GM12878 (cell line): ENCODE results near the gene ZNF684. TPM values are rescaled to one million over a fixed set of nuclear protein-coding genes. Genes with fewer than 3 reads are reported as not detected.
"Not testable (repeated sequence)": the region's sequence is repeated elsewhere in the genome, so short reads cannot be mapped to it uniquely, and the experiment has no call there.

Source experiments
- ATAC-seq: fragments of 200-7000 bp; cut with Tn5 transposase; 3 replicates; pipeline ENCODE4 v1.9.1; 2020; ENCODE audit warnings: mild to moderate bottlenecking, moderate library complexity
- BruUV-seq: library from RNA; stranded (reverse); fragments of 400-500 nt; replicated peaks from 2 replicates; lab custom pipeline; 2021; lab: Mats Ljungman, UMichigan
- CTCF ChIA-PET: fragments of 300-600 bp; sonication (Branson Sonifier 250); formaldehyde crosslinking; extraction: SDS; loops from one replicate; lab custom pipeline; 2021; ENCODE audit warnings: inconsistent platforms; lab: Yijun Ruan, JAX
- POLR2A ChIA-PET: fragments of 350-600 bp; formaldehyde crosslinking; extraction: SDS; loops from one replicate; lab custom pipeline; 2021; ENCODE audit warnings: inconsistent platforms; lab: Charles Lee
- RAD21 ChIA-PET: fragments of 300-600 bp; sonication (Branson Sonifier 250); formaldehyde crosslinking; loops from one replicate; lab custom pipeline; 2023; ENCODE audit warnings: antibody characterized with exemption; ENCODE audit not compliant: unreplicated experiment; lab: Charles Lee
- SMC1A ChIA-PET: fragments of 300-600 bp; sonication (Branson Sonifier 250); formaldehyde crosslinking; loops from one replicate; lab custom pipeline; 2023; ENCODE audit not compliant: unreplicated experiment, uncharacterized antibody; lab: Charles Lee
- DNase-seq: peaks from one replicate; pipeline ENCODE4 v3.0.0-alpha.2; 2011; ENCODE audit warnings: low read depth, low spot score
- FAIRE-seq: peaks from 3 replicates; lab custom pipeline; 2011; peaks lifted over from hg19 to GRCh38; lab: Jason Lieb, UNC
- H2AFZ ChIP-seq: 2 replicates; pipeline ENCODE4 v1.6.0; 2011; ENCODE audit warnings: low read depth, low read length, control low read depth; ENCODE audit not compliant: control insufficient read depth
- H3K27ac ChIP-seq: 2 replicates; pipeline ENCODE4 v1.5.1; 2011; ENCODE audit warnings: control low read depth; ENCODE audit not compliant: control insufficient read depth, insufficient read depth
- H3K27me3 ChIP-seq, 2 experiments: replicated peaks in 1 of 2; 2 replicates each; pipeline versions ENCODE4 v1.6.0 to v1.6.1; 2011; ENCODE audit warnings: low read length in 1 of 2; ENCODE audit not compliant: control insufficient read depth in 2 of 2, insufficient read depth in 2 of 2
- H3K36me3 ChIP-seq, 2 experiments: 2 replicates each; pipeline ENCODE4 v1.5.1; 2011; ENCODE audit warnings: low read length in 1 of 2; ENCODE audit not compliant: control insufficient read depth in 2 of 2, insufficient read depth in 2 of 2
- H3K4me1 ChIP-seq: 2 replicates; pipeline ENCODE4 v1.6.1; 2011; ENCODE audit warnings: mild to moderate bottlenecking, low read length, moderate library complexity, mixed read lengths; ENCODE audit not compliant: control insufficient read depth, insufficient read depth
- H3K4me2 ChIP-seq: 2 replicates; pipeline ENCODE4 v1.6.0; 2011; ENCODE audit warnings: control low read depth; ENCODE audit not compliant: control insufficient read depth, insufficient read depth
- H3K4me3 ChIP-seq: fragments of 200-600 bp; sonication (generic); 2 replicates; pipeline ENCODE4 v1.5.1; 2016
- H3K79me2 ChIP-seq: 2 replicates; pipeline ENCODE4 v1.6.0; 2011; ENCODE audit warnings: low read length; ENCODE audit not compliant: control insufficient read depth, insufficient read depth
- H3K9ac ChIP-seq: 2 replicates; pipeline ENCODE4 v1.8.0; 2011; ENCODE audit warnings: low read length, control low read depth, mixed read lengths; ENCODE audit not compliant: control insufficient read depth, insufficient read depth
- H3K9me3 ChIP-seq: replicated peaks from 3 replicates; pipeline ENCODE4 v1.5.1; 2011; ENCODE audit warnings: mild to moderate bottlenecking, low read length; ENCODE audit not compliant: control insufficient read depth, insufficient read depth
- H4K20me1 ChIP-seq: 2 replicates; pipeline ENCODE4 v1.6.0; 2011; ENCODE audit not compliant: control insufficient read depth, insufficient read depth
- EP300 ChIP-seq, 2 experiments: fragments of 150-350 bp in 1 of 2; IDR thresholded peaks; 2 replicates each; pipeline ENCODE4 v1.6.1; 2011 to 2012; ENCODE audit warnings: low read depth in 2 of 2, low read length in 2 of 2, borderline replicate concordance in 1 of 2, improper control_type of control experiment in 1 of 2, inconsistent platforms in 1 of 2; ENCODE audit not compliant: control insufficient read depth in 1 of 2
- MEF2A ChIP-seq: IDR thresholded peaks from 2 replicates; pipeline ENCODE4 v1.6.1; 2011; ENCODE audit warnings: low read depth, mild to moderate bottlenecking, low read length, moderate library complexity; ENCODE audit not compliant: insufficient read depth
- NFXL1 ChIP-seq: fragments of 450-650 bp; IDR thresholded peaks from 2 replicates; pipeline ENCODE4 v1.6.1; 2017; ENCODE audit warnings: antibody characterized with exemption, mild to moderate bottlenecking, borderline replicate concordance
- YY1 ChIP-seq: IDR thresholded peaks from 2 replicates; pipeline ENCODE4 v1.6.1; 2011; ENCODE audit warnings: low read depth, mild to moderate bottlenecking, low read length
- ZNF217 ChIP-seq: fragments of 450-650 bp; IDR thresholded peaks from 2 replicates; pipeline ENCODE4 v1.6.1; 2017; ENCODE audit warnings: antibody characterized with exemption, mild to moderate bottlenecking
- ZNF384 ChIP-seq: IDR thresholded peaks from 2 replicates; pipeline ENCODE4 v1.6.1; 2012; ENCODE audit warnings: low read depth, mild to moderate bottlenecking, low read length, improper control_type of control experiment, borderline replicate concordance
- WGBS: methylation state at CpG from one replicate; pipeline ENCODE4 v1.1.6; 2016; ENCODE audit warnings: low lambda C conversion rate; ENCODE audit not compliant: insufficient replicate concordance, insufficient coverage; ENCODE audit errors: missing lambda C conversion rate; 5-methylcytosine and 5-hydroxymethylcytosine counted together
- in situ Hi-C: fragments of 300-500 bp; cut with MboI; formaldehyde crosslinking; loops from 9 replicates; pipeline ENCODE4 v1.14.3; 2018; ENCODE audit warnings: mixed read lengths
- intact Hi-C: fragments of 100-400 bp; cut with micrococcal nuclease; formaldehyde crosslinking; loops from one replicate; pipeline ENCODE4 v1.14.2; 2022; ENCODE audit not compliant: unreplicated experiment
- polyA plus RNA-seq, 11 experiments: library from polyadenylated mRNA; depleted of rRNA in 4 of 11; unstranded in 6 of 11; stranded (reverse) in 5 of 11; fragments of >200 nt; fragmentation: Nextera tagmentation in 4 of 11; fragmentation: Illumina TruSeq in 1 of 11; extraction: Ambion mirVana in 4 of 11; extraction: Trizol in 1 of 11; gene quantifications; 1 replicate in 1 of 11; 2 replicates in 10 of 11; pipeline versions ENCODE4 v1.2.1 to v1.2.3, GENCODE V29; 2011 to 2016; ENCODE audit warnings: inconsistent platforms in 2 of 11, missing spikeins in 2 of 11, low read depth in 1 of 11
- total RNA-seq, 4 experiments: library from RNA; depleted of rRNA in 3 of 4; stranded (reverse); fragments of >200 nt in 3 of 4; fragmentation: Illumina TruSeq in 1 of 4; extraction: Trizol in 1 of 4; gene quantifications; 2 replicates each; pipeline versions ENCODE4 v1.2.1 to v1.2.3, GENCODE V29; 2013 to 2021
- TF ChIP-seq, protein P1 (sequence below): IDR thresholded peaks from 2 replicates; pipeline ENCODE4 v1.6.1; 2011; ENCODE audit warnings: borderline replicate concordance, low read depth, mild to moderate bottlenecking, moderate library complexity, low read length; ENCODE audit not compliant: insufficient read depth, poor library complexity, severe bottlenecking
- TF ChIP-seq, protein P2 (sequence below): fragments of 450-650 bp; IDR thresholded peaks from 2 replicates; pipeline ENCODE4 v1.6.1; 2016; ENCODE audit warnings: mild to moderate bottlenecking, moderate library complexity, borderline replicate concordance
- TF ChIP-seq, protein P3 (sequence below): fragments of 450-650 bp; IDR thresholded peaks from 2 replicates; pipeline ENCODE4 v1.6.1; 2017; ENCODE audit warnings: mild to moderate bottlenecking, moderate library complexity
- TF ChIP-seq, protein P4 (sequence below): fragments of 450-650 bp; conservative IDR thresholded peaks from 2 replicates; pipeline ENCODE4 v1.6.1; 2017; ENCODE audit warnings: mild to moderate bottlenecking, moderate library complexity

The ZNF684 gene
- total and polyA plus RNA-seq, 10 of the 15 experiments (the other 5 are each of a cell fraction or from before 2014, with no cell fraction given): 3.8 to 6.8 (median 6.0) TPM

DNA sequence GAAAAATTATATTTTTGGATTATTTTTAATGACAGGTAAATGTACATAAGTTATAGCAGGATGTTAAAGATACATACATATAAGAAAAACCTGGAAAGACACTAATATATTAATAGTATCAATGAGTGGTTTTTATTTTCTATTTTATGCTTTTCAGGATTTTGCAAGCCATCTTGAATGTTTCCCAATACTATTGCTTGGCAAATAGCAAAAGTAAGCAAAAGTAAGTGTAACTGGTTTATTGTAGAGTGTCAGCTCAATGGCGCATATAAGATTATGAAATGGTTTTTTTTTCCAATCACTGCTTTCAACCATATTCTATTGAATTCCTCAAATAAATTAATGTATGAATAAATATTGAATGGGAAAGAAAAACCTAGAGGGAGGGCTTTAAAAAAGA is 36.4 kb downstream of the ZNF684 start (continued):
- TF ChIP-seq, protein P1, sequence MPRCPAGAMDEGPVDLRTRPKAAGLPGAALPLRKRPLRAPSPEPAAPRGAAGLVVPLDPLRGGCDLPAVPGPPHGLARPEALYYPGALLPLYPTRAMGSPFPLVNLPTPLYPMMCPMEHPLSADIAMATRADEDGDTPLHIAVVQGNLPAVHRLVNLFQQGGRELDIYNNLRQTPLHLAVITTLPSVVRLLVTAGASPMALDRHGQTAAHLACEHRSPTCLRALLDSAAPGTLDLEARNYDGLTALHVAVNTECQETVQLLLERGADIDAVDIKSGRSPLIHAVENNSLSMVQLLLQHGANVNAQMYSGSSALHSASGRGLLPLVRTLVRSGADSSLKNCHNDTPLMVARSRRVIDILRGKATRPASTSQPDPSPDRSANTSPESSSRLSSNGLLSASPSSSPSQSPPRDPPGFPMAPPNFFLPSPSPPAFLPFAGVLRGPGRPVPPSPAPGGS: no peak
- TF ChIP-seq, protein P2, sequence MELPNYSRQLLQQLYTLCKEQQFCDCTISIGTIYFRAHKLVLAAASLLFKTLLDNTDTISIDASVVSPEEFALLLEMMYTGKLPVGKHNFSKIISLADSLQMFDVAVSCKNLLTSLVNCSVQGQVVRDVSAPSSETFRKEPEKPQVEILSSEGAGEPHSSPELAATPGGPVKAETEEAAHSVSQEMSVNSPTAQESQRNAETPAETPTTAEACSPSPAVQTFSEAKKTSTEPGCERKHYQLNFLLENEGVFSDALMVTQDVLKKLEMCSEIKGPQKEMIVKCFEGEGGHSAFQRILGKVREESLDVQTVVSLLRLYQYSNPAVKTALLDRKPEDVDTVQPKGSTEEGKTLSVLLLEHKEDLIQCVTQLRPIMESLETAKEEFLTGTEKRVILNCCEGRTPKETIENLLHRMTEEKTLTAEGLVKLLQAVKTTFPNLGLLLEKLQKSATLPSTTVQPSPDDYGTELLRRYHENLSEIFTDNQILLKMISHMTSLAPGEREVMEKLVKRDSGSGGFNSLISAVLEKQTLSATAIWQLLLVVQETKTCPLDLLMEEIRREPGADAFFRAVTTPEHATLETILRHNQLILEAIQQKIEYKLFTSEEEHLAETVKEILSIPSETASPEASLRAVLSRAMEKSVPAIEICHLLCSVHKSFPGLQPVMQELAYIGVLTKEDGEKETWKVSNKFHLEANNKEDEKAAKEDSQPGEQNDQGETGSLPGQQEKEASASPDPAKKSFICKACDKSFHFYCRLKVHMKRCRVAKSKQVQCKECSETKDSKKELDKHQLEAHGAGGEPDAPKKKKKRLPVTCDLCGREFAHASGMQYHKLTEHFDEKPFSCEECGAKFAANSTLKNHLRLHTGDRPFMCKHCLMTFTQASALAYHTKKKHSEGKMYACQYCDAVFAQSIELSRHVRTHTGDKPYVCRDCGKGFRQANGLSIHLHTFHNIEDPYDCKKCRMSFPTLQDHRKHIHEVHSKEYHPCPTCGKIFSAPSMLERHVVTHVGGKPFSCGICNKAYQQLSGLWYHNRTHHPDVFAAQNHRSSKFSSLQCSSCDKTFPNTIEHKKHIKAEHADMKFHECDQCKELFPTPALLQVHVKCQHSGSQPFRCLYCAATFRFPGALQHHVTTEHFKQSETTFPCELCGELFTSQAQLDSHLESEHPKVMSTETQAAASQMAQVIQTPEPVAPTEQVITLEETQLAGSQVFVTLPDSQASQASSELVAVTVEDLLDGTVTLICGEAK: no peak
- TF ChIP-seq MEF2A: no peak
- TF ChIP-seq, protein P3, sequence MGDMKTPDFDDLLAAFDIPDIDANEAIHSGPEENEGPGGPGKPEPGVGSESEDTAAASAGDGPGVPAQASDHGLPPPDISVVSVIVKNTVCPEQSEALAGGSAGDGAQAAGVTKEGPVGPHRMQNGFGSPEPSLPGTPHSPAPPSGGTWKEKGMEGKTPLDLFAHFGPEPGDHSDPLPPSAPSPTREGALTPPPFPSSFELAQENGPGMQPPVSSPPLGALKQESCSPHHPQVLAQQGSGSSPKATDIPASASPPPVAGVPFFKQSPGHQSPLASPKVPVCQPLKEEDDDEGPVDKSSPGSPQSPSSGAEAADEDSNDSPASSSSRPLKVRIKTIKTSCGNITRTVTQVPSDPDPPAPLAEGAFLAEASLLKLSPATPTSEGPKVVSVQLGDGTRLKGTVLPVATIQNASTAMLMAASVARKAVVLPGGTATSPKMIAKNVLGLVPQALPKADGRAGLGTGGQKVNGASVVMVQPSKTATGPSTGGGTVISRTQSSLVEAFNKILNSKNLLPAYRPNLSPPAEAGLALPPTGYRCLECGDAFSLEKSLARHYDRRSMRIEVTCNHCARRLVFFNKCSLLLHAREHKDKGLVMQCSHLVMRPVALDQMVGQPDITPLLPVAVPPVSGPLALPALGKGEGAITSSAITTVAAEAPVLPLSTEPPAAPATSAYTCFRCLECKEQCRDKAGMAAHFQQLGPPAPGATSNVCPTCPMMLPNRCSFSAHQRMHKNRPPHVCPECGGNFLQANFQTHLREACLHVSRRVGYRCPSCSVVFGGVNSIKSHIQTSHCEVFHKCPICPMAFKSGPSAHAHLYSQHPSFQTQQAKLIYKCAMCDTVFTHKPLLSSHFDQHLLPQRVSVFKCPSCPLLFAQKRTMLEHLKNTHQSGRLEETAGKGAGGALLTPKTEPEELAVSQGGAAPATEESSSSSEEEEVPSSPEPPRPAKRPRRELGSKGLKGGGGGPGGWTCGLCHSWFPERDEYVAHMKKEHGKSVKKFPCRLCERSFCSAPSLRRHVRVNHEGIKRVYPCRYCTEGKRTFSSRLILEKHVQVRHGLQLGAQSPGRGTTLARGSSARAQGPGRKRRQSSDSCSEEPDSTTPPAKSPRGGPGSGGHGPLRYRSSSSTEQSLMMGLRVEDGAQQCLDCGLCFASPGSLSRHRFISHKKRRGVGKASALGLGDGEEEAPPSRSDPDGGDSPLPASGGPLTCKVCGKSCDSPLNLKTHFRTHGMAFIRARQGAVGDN: no peak
- TF ChIP-seq YY1: no peak
- TF ChIP-seq ZNF384: no peak
- no peak for TF ChIP-seq NFXL1
- TF ChIP-seq EP300 (IDR thresholded peaks at IDR 0.05; ENCODE audit: borderline replicate concordance in 1 of 2, control insufficient read depth in 1 of 2, low read depth in 2 of 2, low read length in 2 of 2): no peak
- TF ChIP-seq, protein P4, sequence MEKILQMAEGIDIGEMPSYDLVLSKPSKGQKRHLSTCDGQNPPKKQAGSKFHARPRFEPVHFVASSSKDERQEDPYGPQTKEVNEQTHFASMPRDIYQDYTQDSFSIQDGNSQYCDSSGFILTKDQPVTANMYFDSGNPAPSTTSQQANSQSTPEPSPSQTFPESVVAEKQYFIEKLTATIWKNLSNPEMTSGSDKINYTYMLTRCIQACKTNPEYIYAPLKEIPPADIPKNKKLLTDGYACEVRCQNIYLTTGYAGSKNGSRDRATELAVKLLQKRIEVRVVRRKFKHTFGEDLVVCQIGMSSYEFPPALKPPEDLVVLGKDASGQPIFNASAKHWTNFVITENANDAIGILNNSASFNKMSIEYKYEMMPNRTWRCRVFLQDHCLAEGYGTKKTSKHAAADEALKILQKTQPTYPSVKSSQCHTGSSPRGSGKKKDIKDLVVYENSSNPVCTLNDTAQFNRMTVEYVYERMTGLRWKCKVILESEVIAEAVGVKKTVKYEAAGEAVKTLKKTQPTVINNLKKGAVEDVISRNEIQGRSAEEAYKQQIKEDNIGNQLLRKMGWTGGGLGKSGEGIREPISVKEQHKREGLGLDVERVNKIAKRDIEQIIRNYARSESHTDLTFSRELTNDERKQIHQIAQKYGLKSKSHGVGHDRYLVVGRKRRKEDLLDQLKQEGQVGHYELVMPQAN: no peak
- TF ChIP-seq ZNF217: no peak

DNA sequence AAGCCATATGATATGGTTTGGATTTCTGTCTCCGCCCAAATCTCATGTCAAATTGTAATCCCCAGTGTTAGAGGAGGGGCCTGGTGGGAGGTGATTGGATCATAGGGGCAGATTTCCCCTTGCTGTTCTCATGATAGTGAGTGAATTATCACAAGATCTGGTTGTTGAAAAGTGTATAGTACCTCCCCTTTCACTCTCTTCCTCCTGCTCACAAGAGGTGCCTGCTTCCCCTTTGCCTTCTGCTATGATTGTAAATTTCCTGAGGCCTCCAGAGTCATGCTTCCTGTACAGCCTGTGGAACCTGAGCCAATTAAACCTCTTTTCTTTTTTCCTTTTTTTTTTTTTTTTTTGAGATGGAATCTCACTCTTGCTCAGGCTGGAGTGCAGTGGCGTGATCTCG is 43.4 kb downstream of the ZNF684 start:
- BruUV-seq, H3K9ac ChIP-seq, H3K4me1 ChIP-seq, in situ Hi-C loops, H3K79me2 ChIP-seq, CTCF ChIA-PET, H3K4me3 ChIP-seq, H3K9me3 ChIP-seq, H4K20me1 ChIP-seq, RAD21 ChIA-PET, H3K36me3 ChIP-seq, H3K27me3 ChIP-seq, DNase-seq, H3K4me2 ChIP-seq, intact Hi-C loops, H3K27ac ChIP-seq, ATAC-seq, H2AFZ ChIP-seq, FAIRE-seq: not testable (repeated sequence)
- 100% methylated on average over 1 of the region's 3 CpGs for WGBS
- ChIA-PET SMC1A (interaction anchor here (0.7 kb wide), 1 partner anchor 1761 kb away, joined by 3 read pairs; no protein-coding TSS in a partner anchor), POLR2A (interaction anchor here (0.7 kb wide), 1 partner anchor 43 kb away, joined by 7 read pairs; the partner anchor contains the start of gene ZNF684)
